GM19463 (cell line): ENCODE measurements around the gene SOX13.

ENCODE experiments used
- ATAC-seq: cut with Tn5 transposase; IDR thresholded peaks from one replicate; pipeline ENCODE4 v1.9.1; 2021; ENCODE audit warnings: mild to moderate bottlenecking, moderate library complexity; ENCODE audit not compliant: unreplicated experiment

Gene SOX13

DNA sequence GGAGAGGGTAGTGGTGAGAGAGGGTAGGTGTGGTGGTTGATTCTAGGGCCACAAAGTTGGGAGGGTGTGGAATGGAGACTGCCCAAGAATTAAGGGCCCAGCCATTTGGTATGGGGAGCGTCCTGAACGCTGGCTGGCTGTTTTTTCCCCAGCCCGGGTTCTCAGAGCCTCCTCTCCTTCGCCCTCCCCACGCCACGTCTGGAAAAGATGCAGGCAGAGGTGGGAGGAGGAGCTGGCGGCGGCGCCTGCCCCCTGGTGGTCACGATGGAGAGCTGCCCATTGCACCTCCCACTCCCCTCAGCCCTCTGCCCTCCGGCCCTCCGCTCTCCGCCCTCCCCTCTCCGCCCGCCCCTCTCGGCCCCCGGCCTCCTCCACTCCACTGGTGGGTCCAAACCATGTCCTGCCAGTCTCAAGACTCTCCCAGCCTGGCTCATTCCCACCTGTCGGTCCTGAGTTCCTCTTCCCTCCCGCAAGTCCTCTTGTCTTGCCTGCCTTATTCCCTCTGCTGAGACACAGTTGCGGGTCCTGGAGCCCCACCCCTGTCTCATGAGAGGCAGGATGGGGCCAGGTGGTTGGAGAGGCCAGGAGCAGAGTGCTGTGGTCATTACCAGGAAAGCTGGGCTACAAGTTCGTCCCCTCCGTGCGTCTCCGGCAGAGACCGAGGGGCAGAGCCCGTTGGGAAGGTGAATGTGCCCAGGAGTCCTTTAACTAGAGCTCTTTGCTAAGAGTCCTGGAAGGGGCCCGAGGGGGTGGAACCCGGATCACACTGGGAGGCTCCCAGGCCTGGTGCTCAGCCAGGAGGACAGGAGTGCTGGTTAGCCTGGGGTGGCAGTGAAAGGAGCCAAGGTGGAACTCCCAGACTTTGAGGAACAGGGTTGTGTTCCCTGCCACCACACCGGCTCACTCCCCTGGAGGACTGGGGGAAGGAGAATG lies 56.3 kb downstream of the SOX13 start:
- ATAC-seq: no peak

DNA sequence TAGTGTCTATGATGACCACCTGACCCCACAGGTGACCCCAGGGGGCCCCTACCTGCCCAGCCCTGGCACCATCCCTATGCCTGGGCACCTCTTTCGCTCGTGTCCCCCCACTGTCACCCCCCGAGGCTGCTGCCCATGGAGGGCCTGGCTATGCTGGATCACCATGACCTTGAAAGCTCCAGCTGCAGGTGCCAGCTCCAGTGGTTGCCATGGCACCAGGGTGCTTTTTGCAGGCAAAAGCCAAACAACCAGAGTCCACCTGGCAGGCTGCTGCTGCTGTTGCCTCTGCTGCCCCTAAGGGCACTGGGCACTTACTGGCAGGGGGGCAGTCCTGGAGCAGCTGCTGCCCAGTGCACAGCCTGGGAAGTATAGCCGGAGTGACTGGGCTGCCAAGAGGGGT lies 57.3 kb downstream of the SOX13 start:
- ATAC-seq: no peak

DNA sequence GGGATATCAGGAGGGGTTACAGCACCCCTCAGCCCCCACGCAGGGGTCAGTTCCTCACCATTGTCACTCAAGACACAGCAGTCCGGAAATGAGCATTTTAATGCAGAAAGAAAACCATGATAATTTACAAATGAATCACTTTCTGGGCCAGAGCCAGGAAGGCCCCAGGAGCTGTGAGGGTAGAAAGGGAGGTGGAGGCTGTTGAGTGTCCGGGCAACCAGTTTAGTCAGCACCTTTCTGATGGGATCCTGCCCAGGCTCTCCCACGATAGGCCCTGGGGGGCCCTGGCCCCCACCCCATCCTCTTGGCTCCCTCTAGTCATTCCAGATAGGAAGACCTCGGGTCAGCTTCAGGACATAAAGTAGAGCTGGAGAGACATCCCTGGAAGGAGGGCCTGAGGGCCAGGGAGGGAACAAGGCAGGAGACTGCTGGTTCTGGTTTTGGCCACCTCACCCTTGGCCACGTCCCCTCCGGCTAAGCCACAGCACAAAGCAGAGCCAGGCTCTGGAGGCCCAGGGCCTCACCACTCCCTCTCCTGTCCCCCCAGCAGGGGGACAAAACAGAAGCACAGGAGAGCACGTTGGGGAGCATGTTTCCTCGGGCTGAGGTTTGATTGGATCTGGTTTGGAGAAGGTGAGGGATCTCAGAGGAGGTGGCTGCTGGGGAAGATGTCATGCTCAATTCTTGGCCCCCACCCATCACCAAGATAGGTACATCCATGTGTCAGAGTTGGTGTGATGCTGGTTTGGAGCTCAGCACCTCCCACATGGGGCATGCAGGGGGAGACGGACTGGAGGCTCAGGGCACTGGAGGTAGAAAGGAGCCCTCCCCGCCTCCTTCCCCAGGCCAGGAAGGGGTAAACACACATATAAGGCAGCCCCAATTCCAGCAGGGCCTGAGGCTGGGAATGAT lies 58.3 kb downstream of the SOX13 start:
- no peak for ATAC-seq

DNA sequence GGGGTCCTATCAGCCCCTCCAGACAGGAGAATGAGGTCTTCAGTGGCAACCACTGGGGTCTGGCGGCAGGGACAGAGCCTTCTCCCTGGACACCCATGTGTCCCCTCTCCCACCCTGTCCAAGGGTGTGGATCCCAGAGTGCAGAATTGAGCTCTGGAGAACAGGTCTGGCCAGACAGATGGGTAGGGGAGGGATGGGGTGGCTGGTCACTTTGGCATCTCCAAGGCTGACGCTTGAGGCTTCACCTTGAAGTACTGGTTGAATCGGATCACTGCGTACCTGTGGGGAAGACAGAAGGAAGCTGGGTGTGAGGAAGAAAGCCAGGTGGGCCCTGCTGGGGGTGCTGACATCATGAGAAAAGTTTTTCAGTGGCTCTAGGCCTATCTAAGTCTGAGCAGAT lies 59.1 kb downstream of the SOX13 start:
- ATAC-seq: no peak

DNA sequence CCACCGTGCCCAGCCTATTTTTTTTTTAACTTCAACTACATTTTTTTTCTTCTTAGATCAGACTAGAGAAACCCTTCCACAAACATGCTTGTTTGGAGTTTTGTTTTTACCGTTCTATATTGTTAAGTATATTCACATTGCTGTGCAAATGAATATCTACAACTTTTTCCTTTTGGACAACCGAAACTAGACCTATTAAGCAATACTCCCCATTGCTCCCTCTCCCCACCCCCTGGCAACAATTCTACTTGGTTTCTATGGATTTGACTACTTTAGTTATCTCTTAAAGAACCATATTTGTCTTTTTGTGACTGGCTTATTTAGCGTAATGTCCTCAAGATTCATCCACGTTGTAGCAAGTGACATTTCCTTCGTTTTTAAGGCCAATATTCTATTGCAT lies 59.8 kb downstream of the SOX13 start:
- no peak for ATAC-seq

DNA sequence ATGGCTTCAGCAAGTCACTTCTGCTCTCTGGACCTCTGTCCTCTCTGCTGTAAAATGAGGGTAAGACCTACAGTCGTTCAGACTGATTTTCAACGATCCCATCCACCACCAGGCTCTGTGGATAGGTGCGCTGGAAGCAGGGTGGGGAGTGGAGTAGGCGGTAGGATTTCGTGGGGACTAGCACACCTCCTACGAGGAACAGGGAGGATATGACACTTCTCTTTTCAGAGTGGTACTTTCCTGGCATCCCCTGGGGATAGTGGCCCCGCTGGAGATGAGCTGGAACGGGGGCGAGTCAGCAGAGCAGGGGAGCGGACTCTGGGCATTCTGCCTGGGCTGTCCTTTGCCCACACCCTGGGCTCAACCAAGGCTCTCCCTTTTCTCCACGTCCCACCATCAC lies 61.2 kb downstream of the SOX13 start:
- no peak for ATAC-seq

DNA sequence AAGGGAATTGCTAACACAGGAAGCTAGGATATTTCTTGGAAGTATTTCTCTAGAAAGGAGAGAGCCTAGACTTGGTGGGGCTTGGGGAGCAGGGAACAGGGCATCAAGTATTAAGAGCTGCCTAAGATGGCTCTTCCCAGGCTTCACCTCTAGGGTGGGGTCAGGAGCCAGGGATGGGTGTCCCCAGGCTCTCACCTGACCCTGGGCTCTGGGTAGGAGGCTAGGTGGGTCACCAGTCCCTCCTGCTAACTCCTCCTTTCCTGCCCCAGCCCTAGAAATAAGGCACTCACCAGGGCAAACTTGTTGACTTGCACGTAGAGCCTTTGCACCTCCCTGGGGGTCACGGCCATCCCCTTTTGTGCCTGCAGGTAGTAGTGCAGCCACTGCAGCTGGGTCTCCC lies 63.9 kb downstream of the SOX13 start:
- ATAC-seq: no peak

DNA sequence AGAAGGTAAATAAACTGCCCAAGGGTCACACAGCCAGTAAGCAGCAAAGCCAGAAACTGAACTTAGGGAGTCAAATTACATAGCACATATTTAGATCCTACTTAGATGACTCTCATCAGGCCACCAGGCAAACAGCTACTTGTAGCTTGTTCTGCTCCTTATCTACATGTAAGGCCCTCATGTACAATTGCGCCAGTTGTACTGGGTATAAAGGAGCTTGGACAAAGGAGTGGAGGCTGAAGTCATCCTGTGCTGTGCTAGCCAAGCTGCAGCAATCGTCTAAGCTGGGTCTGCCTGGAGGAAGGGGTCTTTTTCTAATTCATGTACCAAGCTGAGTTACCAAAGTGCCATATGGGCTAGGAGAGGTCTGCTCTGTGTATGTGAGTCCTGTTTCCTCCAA lies 66.2 kb downstream of the SOX13 start:
- ATAC-seq: no peak

DNA sequence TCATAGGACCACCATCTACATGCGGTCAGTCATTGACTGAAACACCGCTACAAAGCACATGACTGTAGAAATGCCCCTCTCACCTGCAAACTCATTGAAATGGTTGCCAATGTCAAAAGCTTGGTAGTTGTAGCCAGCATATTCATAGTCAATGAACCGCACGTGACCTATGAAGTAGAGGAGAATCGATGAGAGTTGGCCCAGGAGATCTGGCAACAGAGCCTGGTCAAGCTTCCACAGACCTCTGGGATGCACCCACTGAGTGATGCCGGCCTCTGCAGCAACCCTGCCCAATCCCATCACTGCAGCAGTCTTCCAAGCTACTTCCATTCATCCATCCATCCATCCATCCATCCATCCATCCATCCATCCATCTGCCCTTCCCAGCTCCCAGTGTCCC lies 67.0 kb downstream of the SOX13 start:
- no peak for ATAC-seq

DNA sequence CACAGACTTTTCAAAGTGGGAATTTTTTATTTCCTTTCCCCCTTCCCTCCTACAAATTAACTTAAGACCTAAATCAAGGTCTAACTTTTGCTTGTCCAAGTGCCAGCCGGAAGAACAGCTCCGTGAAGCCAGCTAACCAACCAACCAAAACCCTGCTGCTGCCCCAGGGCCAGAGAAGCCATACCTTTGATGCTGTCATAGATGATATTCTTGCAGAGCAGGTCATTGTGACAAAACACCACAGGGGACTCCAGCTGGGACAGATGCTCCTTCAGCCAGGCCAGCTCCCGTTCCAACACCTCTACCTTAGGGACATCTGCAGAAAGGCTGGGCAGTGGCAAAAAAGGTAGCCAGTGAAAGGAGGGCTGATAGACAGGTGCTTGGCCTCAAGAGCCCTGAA lies 68.2 kb downstream of the SOX13 start:
- ATAC-seq: no peak

DNA sequence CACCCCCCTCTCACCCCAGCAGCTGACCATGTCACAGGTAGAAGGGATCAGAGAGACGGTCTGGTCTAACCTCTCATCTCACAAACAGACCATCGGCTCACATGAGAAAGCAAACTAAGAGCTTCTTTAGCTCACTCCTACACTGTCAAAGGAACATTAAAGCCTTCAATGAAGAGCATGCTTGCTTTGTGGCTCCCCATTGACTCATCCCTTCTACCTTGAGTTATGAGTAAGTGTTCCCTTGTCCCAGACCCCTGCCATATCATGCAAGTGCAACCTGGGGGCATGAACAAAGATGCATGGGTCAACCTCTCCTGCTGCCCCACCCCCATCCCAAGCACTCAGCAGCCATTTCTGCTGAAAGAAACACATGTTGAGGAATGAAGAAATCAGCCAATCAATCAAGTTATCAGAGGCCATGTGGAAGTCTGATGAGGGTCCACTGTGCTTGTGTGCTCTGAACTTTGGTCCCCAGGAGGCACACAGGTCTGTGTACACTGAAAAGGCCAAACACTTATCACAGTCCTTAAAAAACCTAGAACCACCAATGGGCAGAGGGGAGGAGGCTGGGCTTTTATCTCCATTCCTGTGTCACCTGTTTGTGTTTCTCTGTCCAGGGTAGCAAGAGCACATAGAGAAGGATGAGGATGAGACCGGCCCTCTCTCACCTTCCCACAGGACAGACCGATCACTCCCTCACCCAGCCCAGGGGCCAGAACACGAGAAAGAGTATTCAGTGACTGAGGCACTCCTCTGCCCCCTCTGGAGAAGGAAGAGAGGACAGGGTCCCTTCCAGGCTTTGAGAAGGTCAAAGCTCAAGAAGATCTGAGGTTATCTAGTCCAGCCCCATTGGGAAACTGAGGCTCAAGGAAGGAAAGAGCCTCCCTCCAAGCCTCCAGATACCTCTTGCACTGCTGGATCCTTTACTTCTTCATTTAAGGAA lies 69.4 kb downstream of the SOX13 start:
- ATAC-seq: no peak

DNA sequence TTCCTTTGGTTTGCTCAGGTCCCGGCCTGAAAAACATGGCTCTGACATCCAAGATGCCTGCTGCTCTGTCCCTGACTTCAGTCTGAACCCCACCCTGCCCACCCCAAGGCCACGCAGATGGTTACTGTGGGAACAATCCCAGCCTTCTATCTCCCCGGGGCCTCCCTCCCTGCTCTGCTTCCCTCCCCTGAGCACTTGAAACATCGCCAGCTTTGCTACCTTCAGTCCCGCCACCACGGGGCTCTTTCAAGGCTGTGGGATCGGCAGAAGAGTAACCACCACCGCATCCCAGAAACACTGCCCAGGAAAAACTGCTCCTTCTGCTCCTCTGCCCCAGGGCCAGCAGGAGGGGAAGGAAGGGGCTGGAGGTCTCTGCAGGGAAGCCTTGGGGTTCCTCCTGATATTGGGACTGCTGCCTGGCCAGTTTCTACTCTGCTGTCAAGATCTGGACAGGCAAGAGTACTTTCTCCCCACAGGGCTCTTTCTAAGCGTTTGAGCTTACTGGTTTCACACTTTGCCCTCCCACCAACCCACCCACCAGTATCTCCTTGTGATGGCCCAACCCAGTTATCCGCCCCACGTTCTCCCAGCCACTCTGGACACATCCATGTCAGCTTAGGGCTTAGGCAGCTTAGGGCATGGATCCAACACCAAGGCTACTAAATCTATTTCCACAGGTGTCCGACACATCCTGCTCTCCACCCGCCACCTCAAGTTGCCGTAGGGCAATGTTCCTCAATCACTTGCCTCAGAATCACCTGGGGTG lies 70.5 kb downstream of the SOX13 start:
- no peak for ATAC-seq

DNA sequence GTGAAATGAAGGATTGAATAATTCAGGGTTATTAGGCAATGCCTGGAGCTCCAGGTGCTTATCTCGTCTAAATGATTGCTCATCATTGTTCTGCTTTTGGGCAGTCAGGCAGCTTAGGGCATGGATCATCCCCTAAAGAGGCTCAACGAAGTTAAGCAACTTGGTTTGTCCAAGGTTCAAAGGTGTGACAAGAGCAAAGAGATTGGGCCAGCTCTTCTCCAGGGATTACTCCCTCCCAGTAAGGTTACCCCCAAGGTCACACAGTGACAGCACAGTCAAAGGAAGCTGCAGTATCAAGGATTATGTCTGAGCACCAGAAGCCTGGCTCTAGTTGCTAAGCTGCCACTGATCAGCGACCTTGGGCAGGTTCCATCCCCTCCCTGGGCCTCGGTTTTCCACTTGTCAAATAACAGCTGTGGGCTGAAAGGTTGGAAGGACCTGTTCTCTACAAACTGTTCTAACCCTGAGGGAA lies 72.2 kb downstream of the SOX13 start:
- ATAC-seq: no peak

DNA sequence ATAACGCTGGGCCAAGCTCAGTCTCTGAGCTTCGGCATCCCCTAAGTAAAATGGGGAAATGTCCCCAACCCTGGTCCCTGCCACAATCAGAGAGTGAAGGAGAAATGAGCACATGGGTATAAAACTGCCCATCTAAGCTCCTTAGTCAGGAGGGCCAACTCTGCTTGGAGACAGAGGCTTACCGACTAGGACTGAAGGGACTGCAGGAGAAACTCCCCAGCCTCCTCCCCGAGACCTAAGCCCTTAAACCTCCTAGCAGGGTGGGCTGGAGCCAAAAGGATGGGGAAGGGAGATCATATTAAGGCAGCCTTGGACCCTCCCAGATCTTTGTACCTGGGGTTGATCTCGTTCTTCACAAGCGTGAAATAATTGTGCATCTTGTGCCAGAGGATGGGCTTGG lies 73.4 kb downstream of the SOX13 start:
- no peak for ATAC-seq

DNA sequence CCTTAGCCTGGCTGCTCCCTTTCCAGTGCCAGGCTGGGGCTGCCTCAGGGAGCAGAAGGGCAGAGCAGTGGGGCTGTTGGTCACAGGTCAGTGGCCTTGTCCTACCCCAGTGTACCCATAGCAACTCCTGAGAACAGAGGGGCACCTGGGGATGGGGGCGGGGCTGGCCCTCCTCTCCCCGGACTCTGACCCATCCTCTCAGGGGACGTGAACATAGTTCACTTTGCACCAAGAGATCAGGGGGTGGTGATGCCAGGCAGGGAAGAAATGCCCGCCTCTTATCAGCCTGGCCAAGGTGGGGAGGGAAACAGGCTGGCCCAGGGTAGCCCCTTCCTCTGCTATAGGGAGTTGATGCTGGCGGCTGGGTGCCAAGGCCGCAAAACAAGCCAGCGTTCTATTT lies 74.0 kb downstream of the SOX13 start:
- no peak for ATAC-seq

DNA sequence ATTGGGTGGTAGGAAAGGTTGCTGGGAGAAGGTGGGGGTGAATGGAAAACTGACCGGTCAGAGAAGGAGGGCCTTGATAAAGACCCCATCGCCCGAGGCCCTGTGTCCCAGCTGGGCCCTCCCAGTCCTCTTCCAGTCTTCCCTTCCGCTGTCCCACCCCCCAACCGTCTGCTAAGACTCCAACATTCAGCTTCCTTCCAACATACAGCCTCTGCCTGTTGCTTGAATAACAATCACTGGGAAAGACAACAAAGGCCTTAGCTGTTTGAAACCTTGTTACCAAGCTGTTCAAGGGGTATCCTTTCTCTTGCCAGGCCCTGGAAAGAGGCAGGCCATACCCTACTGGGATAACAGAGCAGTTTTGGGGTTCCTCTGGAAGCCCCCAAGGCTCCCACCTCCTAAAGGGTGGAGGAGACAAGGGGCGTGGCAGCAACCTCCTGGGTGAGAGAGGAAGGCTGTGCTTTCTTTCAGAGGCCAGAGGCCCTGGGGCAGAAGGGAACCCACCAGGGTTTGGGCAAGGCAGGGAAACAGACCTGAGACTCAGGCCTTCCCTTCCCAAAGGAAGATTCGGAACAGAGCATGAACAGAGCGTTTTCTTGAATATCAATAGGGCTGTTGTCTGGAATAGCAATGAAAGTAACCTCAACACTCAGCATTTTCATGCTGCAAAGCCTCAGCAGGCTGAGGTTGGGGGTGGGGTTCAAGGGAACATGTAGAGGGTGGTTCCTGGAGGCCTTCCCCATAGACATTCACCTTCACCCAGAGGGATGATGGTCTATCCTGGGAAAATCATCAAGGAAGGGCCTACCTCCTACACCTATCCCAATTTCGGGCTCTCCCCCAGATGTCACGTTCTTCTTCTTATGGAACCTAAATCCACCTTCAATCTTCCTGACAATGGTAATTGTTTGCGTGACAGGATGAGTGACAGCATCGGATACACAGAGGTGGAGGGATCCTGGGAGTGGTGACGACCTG lies 74.8 kb downstream of the SOX13 start:
- ATAC-seq: no peak

DNA sequence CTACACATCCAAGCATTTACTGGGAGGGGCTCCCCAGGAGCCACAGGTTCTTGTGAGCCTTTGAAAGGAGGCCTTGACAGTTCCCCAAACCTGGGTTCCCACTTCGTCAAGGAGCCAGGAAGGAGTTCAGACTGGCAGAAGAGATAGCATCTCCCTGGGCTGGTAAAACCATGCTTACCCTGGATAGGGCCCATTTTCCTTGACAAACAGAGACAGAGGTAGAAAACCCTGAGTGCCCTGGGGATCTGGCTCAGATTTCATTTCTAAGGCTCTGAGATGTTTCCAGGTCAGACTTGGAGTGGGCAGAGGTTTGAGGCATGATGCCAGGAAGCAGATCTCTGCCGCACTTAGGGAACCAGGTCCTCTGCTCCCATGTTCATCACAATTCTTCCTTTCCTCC lies 76.2 kb downstream of the SOX13 start:
- no peak for ATAC-seq

DNA sequence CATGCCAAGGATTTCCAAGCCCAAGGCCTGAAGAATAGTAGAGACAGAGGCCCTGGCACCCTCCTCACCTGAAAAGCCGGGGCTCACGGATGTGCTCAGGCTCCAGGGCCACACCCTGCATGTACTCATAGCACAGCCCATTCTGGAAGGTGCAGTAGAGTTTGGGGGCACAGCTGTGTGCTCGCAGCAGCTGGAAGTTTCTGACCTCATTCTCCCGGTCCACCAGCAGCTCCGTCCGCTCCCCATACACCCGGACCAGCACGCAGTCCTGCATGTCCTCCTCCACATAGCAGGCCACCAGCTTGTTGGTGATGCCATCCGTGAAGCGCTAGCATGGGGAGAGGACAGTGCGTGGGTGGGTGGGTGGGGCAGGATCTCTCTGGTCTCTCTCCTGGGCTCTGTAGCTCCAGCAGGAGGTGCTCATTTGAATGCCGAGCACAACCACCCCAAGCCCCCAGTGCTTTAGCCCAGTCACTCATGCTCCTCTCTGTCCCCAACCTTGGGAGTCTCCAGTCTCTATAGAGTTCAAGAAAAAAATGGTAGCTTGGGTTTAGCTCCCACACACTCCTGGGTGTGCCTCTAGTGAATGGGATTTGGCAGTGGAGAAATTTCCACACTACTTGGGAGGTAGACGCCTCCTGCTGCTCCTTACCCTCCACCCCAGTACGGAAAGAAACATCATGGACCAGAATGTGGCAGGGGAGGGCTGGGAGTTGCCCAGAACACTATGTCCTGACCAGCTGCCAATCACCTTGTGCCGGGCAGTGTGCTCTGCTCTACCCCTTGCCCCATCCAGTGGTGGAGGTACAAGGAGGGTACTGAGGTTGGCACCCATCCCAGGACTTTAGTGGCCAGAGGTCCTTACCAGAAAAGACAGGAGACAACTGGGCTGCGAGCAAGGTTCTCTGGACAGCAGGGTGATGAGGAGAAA lies 77.0 kb downstream of the SOX13 start:
- no peak for ATAC-seq
